Measurements from ENCODE around the gene ARHGAP24. TPM values are rescaled to one million over a fixed set of nuclear protein-coding genes. Genes with fewer than 3 reads are reported as not detected.

Gene ARHGAP24
- total and polyA plus RNA-seq, 10 of the 15 experiments (the other 5 are each of a cell fraction or from before 2014, with no cell fraction given): 0.10 to 4.2 (median 0.52) TPM

- no peaks in the 10 kb centered on the region for H3K4me1 ChIP-seq (ENCODE audit: control insufficient read depth, insufficient read depth, low read length)
- H3K9ac ChIP-seq (ENCODE audit: control insufficient read depth, insufficient read depth, low read length): no peak overlapping the region
- POLR2A ChIA-PET: interaction anchor here (0.7 kb wide), 1 partner anchor 317 kb away, joined by 3 read pairs; no protein-coding TSS in a partner anchor
- RAD21 ChIA-PET (ENCODE audit: unreplicated experiment): no interaction called here
- H3K27ac ChIP-seq (ENCODE audit: control insufficient read depth, insufficient read depth): no peak overlapping the region
- CTCF ChIA-PET: interaction anchor here (1.1 kb wide), 1 partner anchor 867 kb away, joined by 3 read pairs; no protein-coding TSS in a partner anchor
- no peaks in the 10 kb centered on the region for H3K79me2 ChIP-seq (ENCODE audit: control insufficient read depth, insufficient read depth, low read length)
- H3K36me3 ChIP-seq (ENCODE audit: control insufficient read depth in 2 of 2, insufficient read depth in 2 of 2, low read length in 1 of 2): no peaks in the 10 kb centered on the region
- 0% methylated on average over 1 of the region's 1 CpG for WGBS (ENCODE audit: insufficient coverage, insufficient replicate concordance, low lambda C conversion rate, missing lambda C conversion rate)
- intact Hi-C loops (cut with micrococcal nuclease; ENCODE audit: unreplicated experiment) (no loop called here), in situ Hi-C loops (cut with MboI) (no loop called here)
- no peaks in the 10 kb centered on the region for H3K9me3 ChIP-seq (replicated peaks; ENCODE audit: control insufficient read depth, insufficient read depth, low read length)
- no TSS peak for BruUV-seq (replicated peaks)
- TF ChIP-seq EZH2 (IDR thresholded peaks at IDR 0.05; ENCODE audit: borderline replicate concordance, control insufficient read depth, low read depth, low read length) (no peak), ETV6 (conservative IDR thresholded peaks at IDR 0.05 in 1 of 2, IDR thresholded peaks at IDR 0.05 in 1 of 2; ENCODE audit: borderline replicate concordance in 1 of 2, low read depth in 1 of 2) (no peak), SRF (IDR thresholded peaks at IDR 0.05; ENCODE audit: low read depth in 2 of 2, low read length in 2 of 2) (no peak), WRNIP1 (IDR thresholded peaks at IDR 0.05; ENCODE audit: borderline replicate concordance, low read depth, low read length) (no peak)
- TF ChIP-seq, protein P1, sequence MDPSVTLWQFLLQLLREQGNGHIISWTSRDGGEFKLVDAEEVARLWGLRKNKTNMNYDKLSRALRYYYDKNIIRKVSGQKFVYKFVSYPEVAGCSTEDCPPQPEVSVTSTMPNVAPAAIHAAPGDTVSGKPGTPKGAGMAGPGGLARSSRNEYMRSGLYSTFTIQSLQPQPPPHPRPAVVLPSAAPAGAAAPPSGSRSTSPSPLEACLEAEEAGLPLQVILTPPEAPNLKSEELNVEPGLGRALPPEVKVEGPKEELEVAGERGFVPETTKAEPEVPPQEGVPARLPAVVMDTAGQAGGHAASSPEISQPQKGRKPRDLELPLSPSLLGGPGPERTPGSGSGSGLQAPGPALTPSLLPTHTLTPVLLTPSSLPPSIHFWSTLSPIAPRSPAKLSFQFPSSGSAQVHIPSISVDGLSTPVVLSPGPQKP (IDR thresholded peaks at IDR 0.05; ENCODE audit: low read depth, low read length): no peak
- H2AFZ ChIP-seq (ENCODE audit: control insufficient read depth, low read depth, low read length): no peak overlapping the region
- no peak for FAIRE-seq
- SMC1A ChIA-PET (ENCODE audit: uncharacterized antibody, unreplicated experiment): interaction anchor here (1.5 kb wide), 1 partner anchor 287 kb away, joined by 3 read pairs; no protein-coding TSS in a partner anchor
- no peak for DNase-seq (ENCODE audit: low read depth, low spot score)
- H3K4me2 ChIP-seq (ENCODE audit: control insufficient read depth, insufficient read depth): no peak overlapping the region
- no peak for ATAC-seq
- H4K20me1 ChIP-seq (ENCODE audit: control insufficient read depth, insufficient read depth): no peaks in the 10 kb centered on the region
- H3K4me3 ChIP-seq: no peak overlapping the region
- no peaks in the 10 kb centered on the region for H3K27me3 ChIP-seq (replicated peaks in 1 of 2; ENCODE audit: control insufficient read depth in 2 of 2, insufficient read depth in 2 of 2, low read length in 1 of 2)
These were observed 29.8 kb upstream of the ARHGAP24 start for GRCh38 chr4:85445050-85445639.
